GM12878 (cell line): Measurements from ENCODE around the gene SAFB. TPM values are rescaled to one million over a fixed set of nuclear protein-coding genes. Genes with fewer than 3 reads are reported as not detected.

Source experiments
- ATAC-seq: fragments of 200-7000 bp; cut with Tn5 transposase; 3 replicates; pipeline ENCODE4 v1.9.1; 2020; ENCODE audit warnings: mild to moderate bottlenecking, moderate library complexity
- BruUV-seq: library from RNA; stranded (reverse); fragments of 400-500 nt; replicated peaks from 2 replicates; lab custom pipeline; 2021; lab: Mats Ljungman, UMichigan
- CTCF ChIA-PET: fragments of 300-600 bp; sonication (Branson Sonifier 250); formaldehyde crosslinking; extraction: SDS; loops from one replicate; lab custom pipeline; 2021; ENCODE audit warnings: inconsistent platforms; lab: Yijun Ruan, JAX
- POLR2A ChIA-PET: fragments of 350-600 bp; formaldehyde crosslinking; extraction: SDS; loops from one replicate; lab custom pipeline; 2021; ENCODE audit warnings: inconsistent platforms; lab: Charles Lee
- RAD21 ChIA-PET: fragments of 300-600 bp; sonication (Branson Sonifier 250); formaldehyde crosslinking; loops from one replicate; lab custom pipeline; 2023; ENCODE audit warnings: antibody characterized with exemption; ENCODE audit not compliant: unreplicated experiment; lab: Charles Lee
- SMC1A ChIA-PET: fragments of 300-600 bp; sonication (Branson Sonifier 250); formaldehyde crosslinking; loops from one replicate; lab custom pipeline; 2023; ENCODE audit not compliant: unreplicated experiment, uncharacterized antibody; lab: Charles Lee
- DNase-seq: peaks from one replicate; pipeline ENCODE4 v3.0.0-alpha.2; 2011; ENCODE audit warnings: low read depth, low spot score
- FAIRE-seq: peaks from 3 replicates; lab custom pipeline; 2011; peaks lifted over from hg19 to GRCh38; lab: Jason Lieb, UNC
- H2AFZ ChIP-seq: 2 replicates; pipeline ENCODE4 v1.6.0; 2011; ENCODE audit warnings: low read depth, low read length, control low read depth; ENCODE audit not compliant: control insufficient read depth
- H3K27ac ChIP-seq: 2 replicates; pipeline ENCODE4 v1.5.1; 2011; ENCODE audit warnings: control low read depth; ENCODE audit not compliant: control insufficient read depth, insufficient read depth
- H3K27me3 ChIP-seq, 2 experiments: replicated peaks in 1 of 2; 2 replicates each; pipeline versions ENCODE4 v1.6.0 to v1.6.1; 2011; ENCODE audit warnings: low read length in 1 of 2; ENCODE audit not compliant: control insufficient read depth in 2 of 2, insufficient read depth in 2 of 2
- H3K36me3 ChIP-seq, 2 experiments: 2 replicates each; pipeline ENCODE4 v1.5.1; 2011; ENCODE audit warnings: low read length in 1 of 2; ENCODE audit not compliant: control insufficient read depth in 2 of 2, insufficient read depth in 2 of 2
- H3K4me1 ChIP-seq: 2 replicates; pipeline ENCODE4 v1.6.1; 2011; ENCODE audit warnings: mild to moderate bottlenecking, low read length, moderate library complexity, mixed read lengths; ENCODE audit not compliant: control insufficient read depth, insufficient read depth
- H3K4me2 ChIP-seq: 2 replicates; pipeline ENCODE4 v1.6.0; 2011; ENCODE audit warnings: control low read depth; ENCODE audit not compliant: control insufficient read depth, insufficient read depth
- H3K4me3 ChIP-seq: fragments of 200-600 bp; sonication (generic); 2 replicates; pipeline ENCODE4 v1.5.1; 2016
- H3K79me2 ChIP-seq: 2 replicates; pipeline ENCODE4 v1.6.0; 2011; ENCODE audit warnings: low read length; ENCODE audit not compliant: control insufficient read depth, insufficient read depth
- H3K9ac ChIP-seq: 2 replicates; pipeline ENCODE4 v1.8.0; 2011; ENCODE audit warnings: low read length, control low read depth, mixed read lengths; ENCODE audit not compliant: control insufficient read depth, insufficient read depth
- H3K9me3 ChIP-seq: replicated peaks from 3 replicates; pipeline ENCODE4 v1.5.1; 2011; ENCODE audit warnings: mild to moderate bottlenecking, low read length; ENCODE audit not compliant: control insufficient read depth, insufficient read depth
- H4K20me1 ChIP-seq: 2 replicates; pipeline ENCODE4 v1.6.0; 2011; ENCODE audit not compliant: control insufficient read depth, insufficient read depth
- CHD2 ChIP-seq: IDR thresholded peaks from 2 replicates; pipeline ENCODE4 v1.6.1; 2011; ENCODE audit warnings: low read depth, low read length, improper control_type of control experiment, borderline replicate concordance
- DPF2 ChIP-seq: fragments of 450-650 bp; IDR thresholded peaks from 2 replicates; pipeline ENCODE4 v1.6.1; 2017; ENCODE audit warnings: mild to moderate bottlenecking
- ESRRA ChIP-seq: IDR thresholded peaks from 2 replicates; pipeline ENCODE4 v1.6.1; 2012; ENCODE audit warnings: mild to moderate bottlenecking, low read length, improper control_type of control experiment
- GABPA ChIP-seq: IDR thresholded peaks from 2 replicates; pipeline ENCODE4 v1.6.1; 2014; ENCODE audit warnings: antibody characterized with exemption, low read depth, mild to moderate bottlenecking, inconsistent platforms
- HCFC1 ChIP-seq: fragments of 150-350 bp; IDR thresholded peaks from 2 replicates; pipeline ENCODE4 v1.6.1; 2014; ENCODE audit warnings: low read length
- HDGF ChIP-seq: fragments of 450-650 bp; IDR thresholded peaks from 2 replicates; pipeline ENCODE4 v1.6.1; 2016; ENCODE audit warnings: antibody characterized with exemption
- NBN ChIP-seq: fragments of 450-650 bp; IDR thresholded peaks from 2 replicates; pipeline ENCODE4 v1.6.1; 2016
- NFYA ChIP-seq: IDR thresholded peaks from 2 replicates; pipeline ENCODE4 v1.6.1; 2011; ENCODE audit warnings: low read depth, mild to moderate bottlenecking, low read length, improper control_type of control experiment, borderline replicate concordance
- POLR2A ChIP-seq: IDR thresholded peaks from 2 replicates; pipeline ENCODE4 v1.6.1; 2011; ENCODE audit warnings: low read depth, mild to moderate bottlenecking, low read length
- POU2F2 ChIP-seq: IDR thresholded peaks from 3 replicates; pipeline ENCODE4 v1.6.1; 2011; ENCODE audit warnings: low read depth, mild to moderate bottlenecking, low read length, borderline replicate concordance
- RELB ChIP-seq: fragments of 450-650 bp; IDR thresholded peaks from 2 replicates; pipeline ENCODE4 v1.6.1; 2017; ENCODE audit warnings: low read depth, mild to moderate bottlenecking, moderate library complexity
- WGBS: methylation state at CpG from one replicate; pipeline ENCODE4 v1.1.6; 2016; ENCODE audit warnings: low lambda C conversion rate; ENCODE audit not compliant: insufficient replicate concordance, insufficient coverage; ENCODE audit errors: missing lambda C conversion rate; 5-methylcytosine and 5-hydroxymethylcytosine counted together
- in situ Hi-C: fragments of 300-500 bp; cut with MboI; formaldehyde crosslinking; loops from 9 replicates; pipeline ENCODE4 v1.14.3; 2018; ENCODE audit warnings: mixed read lengths
- intact Hi-C: fragments of 100-400 bp; cut with micrococcal nuclease; formaldehyde crosslinking; loops from one replicate; pipeline ENCODE4 v1.14.2; 2022; ENCODE audit not compliant: unreplicated experiment
- polyA plus RNA-seq, 11 experiments: library from polyadenylated mRNA; depleted of rRNA in 4 of 11; unstranded in 6 of 11; stranded (reverse) in 5 of 11; fragments of >200 nt; fragmentation: Nextera tagmentation in 4 of 11; fragmentation: Illumina TruSeq in 1 of 11; extraction: Ambion mirVana in 4 of 11; extraction: Trizol in 1 of 11; gene quantifications; 1 replicate in 1 of 11; 2 replicates in 10 of 11; pipeline versions ENCODE4 v1.2.1 to v1.2.3, GENCODE V29; 2011 to 2016; ENCODE audit warnings: inconsistent platforms in 2 of 11, missing spikeins in 2 of 11, low read depth in 1 of 11
- total RNA-seq, 4 experiments: library from RNA; depleted of rRNA in 3 of 4; stranded (reverse); fragments of >200 nt in 3 of 4; fragmentation: Illumina TruSeq in 1 of 4; extraction: Trizol in 1 of 4; gene quantifications; 2 replicates each; pipeline versions ENCODE4 v1.2.1 to v1.2.3, GENCODE V29; 2013 to 2021

The SAFB gene
- total and polyA plus RNA-seq, 10 of the 15 experiments (the other 5 are each of a cell fraction or from before 2014, with no cell fraction given), result 1.6 to 131 (median 61.2) TPM

GRCh38 chr19:5673752-5674151 lies 50.9 kb downstream of the SAFB start:
- no peaks in the 10 kb centered on the region for H3K79me2 ChIP-seq
- intact Hi-C loops, result no loop called here
- H3K9ac ChIP-seq, result no peak overlapping the region
- no TSS peak for BruUV-seq
- no peak overlapping the region for H3K27ac ChIP-seq
- 100% methylated on average over 1 of the region's 1 CpG for WGBS
- H3K36me3 ChIP-seq, result peaks cover 2 to 16% of the 10 kb centered on the region in 2 experiments; a peak in 2 of 4 replicates
- in situ Hi-C loops, result no loop called here
- H3K4me1 ChIP-seq, result no peaks in the 10 kb centered on the region
- CTCF ChIA-PET, result no interaction called here
- RAD21 ChIA-PET, result no interaction called here
- H3K4me2 ChIP-seq, result no peak overlapping the region
- H3K4me3 ChIP-seq, result no peak overlapping the region
- DNase-seq (no peak), FAIRE-seq (no peak), ATAC-seq (no peak)
- H3K9me3 ChIP-seq, result no peaks in the 10 kb centered on the region
- no peak overlapping the region for H2AFZ ChIP-seq
- no peak for TF ChIP-seq ESRRA
- no peak for TF ChIP-seq CHD2
- TF ChIP-seq NFYA, result no peak
- no peak for TF ChIP-seq GABPA
- no peak for TF ChIP-seq HCFC1
- no peak for TF ChIP-seq POU2F2
- TF ChIP-seq HDGF, result no peak
- TF ChIP-seq NBN, result no peak
- TF ChIP-seq DPF2, result no peak
- H3K27me3 ChIP-seq, result no peaks in the 10 kb centered on the region
- no peaks in the 10 kb centered on the region for H4K20me1 ChIP-seq
- SMC1A ChIA-PET, result no interaction called here
- POLR2A ChIA-PET, result interaction anchor here (0.7 kb wide), 1 partner anchor 20 kb away, joined by 4 read pairs; no protein-coding TSS in a partner anchor

DNA sequence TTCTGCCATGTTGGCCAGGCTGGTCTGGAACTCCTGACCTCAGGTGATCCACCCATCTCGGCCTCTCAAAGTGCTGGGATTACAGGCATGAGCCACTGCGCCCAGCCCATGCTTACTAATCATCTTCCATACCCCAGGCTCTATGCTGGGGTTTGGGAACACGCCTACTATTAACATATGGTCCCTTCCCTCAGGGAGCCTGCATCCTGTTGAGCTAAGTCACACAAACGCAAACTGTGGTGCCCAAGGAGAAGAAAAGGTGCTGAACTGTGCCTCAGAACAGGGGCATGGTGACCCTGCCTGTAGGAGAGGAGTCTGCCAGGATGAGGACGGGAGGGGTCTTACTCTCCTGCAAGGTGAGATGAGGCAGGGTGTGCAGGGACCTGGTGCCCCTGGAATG lies 51.8 kb downstream of the SAFB start:
- no peak for ATAC-seq
- Histone ChIP-seq H4K20me1 (no peaks in the 10 kb centered on the region), H3K79me2 (peaks cover 6% of the 10 kb centered on the region), H3K4me2 (no peak overlapping the region), H3K27ac (no peak overlapping the region), H3K27me3 (no peaks in the 10 kb centered on the region), H3K9ac (no peak overlapping the region), H3K4me1 (no peaks in the 10 kb centered on the region), H3K4me3 (no peak overlapping the region), H2AFZ (no peak overlapping the region), H3K36me3 (peaks cover 2 to 6% of the 10 kb centered on the region in 2 experiments; a peak in 2 of 4 replicates), H3K9me3 (no peaks in the 10 kb centered on the region)
- 62% methylated on average over 5 of the region's 5 CpGs for WGBS
- FAIRE-seq, result no peak
- intact Hi-C loops (no loop called here), in situ Hi-C loops (no loop called here)
- CTCF ChIA-PET, result interaction anchor here (2.7 kb wide), 1 partner anchor 15 kb away, joined by 12 read pairs; the partner anchor contains the start of gene RPL36
- POLR2A ChIA-PET, result interaction anchor here (0.7 kb wide), 1 partner anchor 19 kb away, joined by 4 read pairs; no protein-coding TSS in a partner anchor
- TF ChIP-seq POLR2A (peak; percentile 36; the same call in 1 of the 2 replicates), RELB (no peak)
- DNase-seq, result no peak
- SMC1A ChIA-PET, result interaction anchor here (0.6 kb wide), 1 partner anchor 9 kb away, joined by 3 read pairs; no protein-coding TSS in a partner anchor
- BruUV-seq, result no TSS peak
- RAD21 ChIA-PET, result no interaction called here
